ENCODE measurements around the gene MADD. TPM values are rescaled to one million over a fixed set of nuclear protein-coding genes. Genes with fewer than 3 reads are reported as not detected.

Gene MADD
- total RNA-seq, 1 donor from 2014 or later: 11.4 TPM

GRCh38 chr11:47253660-47254059, 16.3 kb upstream of the MADD start:
- no peak for ATAC-seq

- no peak for ATAC-seq
These were observed 15.5 kb upstream of the MADD start for GRCh38 chr11:47254386-47254785.

- ATAC-seq: no peak
These were observed 13.6 kb upstream of the MADD start for GRCh38 chr11:47256374-47256773.

- ATAC-seq: peak; percentile 24
These were observed 12.8 kb upstream of the MADD start for GRCh38 chr11:47257177-47257516.

- peak; percentile 37 for ATAC-seq
These were observed 12.2 kb upstream of the MADD start, which contains the start of gene NR1H3 for GRCh38 chr11:47257517-47258316. TSS of gene NR1H3 (plus strand) at chr11:47257996. CDS start at chr11:47259217, 1,221 bp downstream.

GRCh38 chr11:47258317-47258902, 11.5 kb upstream of the MADD start:
- ATAC-seq: no peak

- peak; percentile 51 for ATAC-seq
These were observed 10.5 kb upstream of the MADD start for GRCh38 chr11:47259232-47259977.

- no peak for ATAC-seq
These were observed 9.6 kb upstream of the MADD start for GRCh38 chr11:47260366-47260765.

GRCh38 chr11:47261291-47261800, 8.6 kb upstream of the MADD start:
- no peak for ATAC-seq

GRCh38 chr11:47264119-47264518, 5.8 kb upstream of the MADD start:
- ATAC-seq: no peak

GRCh38 chr11:47264521-47264920, 5.4 kb upstream of the MADD start:
- ATAC-seq: no peak

GRCh38 chr11:47267876-47268275, 2.1 kb upstream of the MADD start:
- no peak for ATAC-seq

- ATAC-seq: no peak
These were observed 1.4 kb upstream of the MADD start for GRCh38 chr11:47268448-47269001.

- peak; percentile 91 for ATAC-seq
These were observed 718 bp upstream of the MADD start for GRCh38 chr11:47269002-47269828.

GRCh38 chr11:47270331-47271271, 668 bp downstream of the MADD start:
- ATAC-seq: no peak

- ATAC-seq: no peak
These were observed 1.4 kb downstream of the MADD start for GRCh38 chr11:47271328-47271727.

- ATAC-seq: no peak
These were observed 2.2 kb downstream of the MADD start for GRCh38 chr11:47271961-47272661.

GRCh38 chr11:47272706-47273105, 2.8 kb downstream of the MADD start:
- no peak for ATAC-seq

GRCh38 chr11:47274495-47275235, 4.7 kb downstream of the MADD start:
- ATAC-seq: no peak

- ATAC-seq: no peak
These were observed 7.0 kb downstream of the MADD start for GRCh38 chr11:47276923-47277322.
